Hepatic stellate cell (primary cell): ENCODE results near the gene ZNF575.
"Not testable (repeated sequence)": the region's sequence is repeated elsewhere in the genome, so short reads cannot be mapped to it uniquely, and the experiment has no call there.

Experiments used
- DNase-seq: peaks from one replicate; pipeline ENCODE4 v3.0.0; 2011; ENCODE audit warnings: low spot score

Gene ZNF575

GRCh38 chr19:43544077-43544476, 11.1 kb downstream of the ZNF575 start:
- DNase-seq, result no peak

GRCh38 chr19:43545276-43545675, 12.3 kb downstream of the ZNF575 start:
- DNase-seq, result no peak

- DNase-seq, result no peak
These were observed 13.0 kb downstream of the ZNF575 start for GRCh38 chr19:43545981-43546380.

- no peak for DNase-seq
These were observed 13.6 kb downstream of the ZNF575 start for GRCh38 chr19:43546581-43546980.

DNA sequence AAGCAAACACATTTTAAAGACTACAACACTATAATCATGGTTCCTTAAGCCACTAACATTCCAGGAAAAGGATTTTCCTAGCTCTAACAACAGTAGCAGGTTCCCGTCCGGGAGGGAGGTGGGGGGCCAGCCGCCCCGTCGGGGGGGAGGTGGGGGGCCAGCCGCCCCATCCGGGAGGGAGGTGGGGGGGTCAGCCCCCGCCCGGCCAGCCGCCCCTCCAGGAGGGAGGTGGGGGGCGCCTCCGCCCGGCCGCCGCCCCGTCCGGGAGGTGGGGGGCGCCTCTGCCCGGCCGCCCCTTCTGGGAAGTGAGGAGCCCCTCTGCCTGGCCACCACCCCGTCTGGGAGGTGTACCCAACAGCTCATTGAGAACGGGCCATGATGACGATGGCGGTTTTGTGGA, 14.9 kb downstream of the ZNF575 start:
- not testable (repeated sequence) for DNase-seq

DNA sequence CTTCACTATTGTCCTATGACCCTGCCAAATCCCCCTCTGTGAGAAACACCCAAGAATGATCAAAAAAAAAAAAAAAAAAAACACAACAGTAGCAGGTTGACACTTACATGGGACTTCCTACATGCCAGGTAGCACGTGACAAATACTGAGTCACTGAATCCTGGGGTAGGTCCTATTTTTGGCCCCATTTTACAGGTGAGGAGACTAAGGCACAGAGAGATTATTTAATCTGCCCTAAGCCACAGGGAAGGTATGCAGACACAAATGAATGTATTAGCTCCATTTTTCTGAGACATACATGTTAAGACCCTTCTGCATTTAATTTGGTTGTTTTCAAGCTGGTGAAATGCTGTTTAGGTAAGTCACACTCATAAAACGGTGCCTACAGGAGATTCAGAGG, 15.7 kb downstream of the ZNF575 start:
- no peak for DNase-seq

- no peak for DNase-seq
These were observed 18.6 kb downstream of the ZNF575 start for GRCh38 chr19:43551399-43552197.

- no peak for DNase-seq
These were observed 19.1 kb downstream of the ZNF575 start for GRCh38 chr19:43552198-43552450.

DNA sequence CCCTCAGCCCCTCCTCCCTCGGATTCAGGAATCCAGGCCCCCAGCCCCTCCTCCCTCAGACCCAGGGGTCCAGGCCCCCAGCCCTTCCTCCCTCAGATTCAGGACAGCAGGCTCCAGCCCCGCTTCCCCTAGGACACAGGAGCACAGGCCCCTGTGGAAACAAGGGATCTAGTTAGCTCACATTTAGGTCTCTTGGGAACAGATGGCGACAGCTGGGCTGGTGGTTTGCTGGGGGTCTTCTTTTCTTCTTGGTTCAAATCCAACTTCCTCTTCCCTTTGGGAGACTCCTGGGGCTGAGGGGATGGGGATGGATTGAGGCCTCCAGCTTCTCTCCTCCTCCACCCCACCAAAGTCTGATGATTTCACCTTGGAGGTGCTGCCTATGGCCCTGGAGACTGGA, 19.6 kb downstream of the ZNF575 start:
- DNase-seq, result no peak

DNA sequence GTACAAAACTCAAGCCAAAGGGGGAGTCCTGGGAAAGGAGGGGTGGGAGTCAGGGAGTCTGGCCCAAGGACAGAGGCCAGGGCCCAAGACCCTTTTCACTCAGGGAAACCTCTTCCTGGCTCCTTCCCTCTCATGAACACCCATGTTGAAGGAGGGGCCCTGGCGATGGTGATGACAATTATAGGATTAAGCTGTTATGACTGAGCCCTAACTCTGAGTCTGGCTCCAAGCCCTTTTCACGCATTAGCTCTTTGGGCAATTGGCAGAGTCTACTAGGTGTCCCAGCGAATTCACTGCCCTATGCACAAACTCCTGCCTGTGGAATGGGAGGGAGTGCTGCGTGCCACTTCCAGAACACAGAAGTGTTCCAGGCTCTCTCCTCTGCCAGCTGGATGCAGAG, 20.7 kb downstream of the ZNF575 start:
- DNase-seq, result no peak

DNA sequence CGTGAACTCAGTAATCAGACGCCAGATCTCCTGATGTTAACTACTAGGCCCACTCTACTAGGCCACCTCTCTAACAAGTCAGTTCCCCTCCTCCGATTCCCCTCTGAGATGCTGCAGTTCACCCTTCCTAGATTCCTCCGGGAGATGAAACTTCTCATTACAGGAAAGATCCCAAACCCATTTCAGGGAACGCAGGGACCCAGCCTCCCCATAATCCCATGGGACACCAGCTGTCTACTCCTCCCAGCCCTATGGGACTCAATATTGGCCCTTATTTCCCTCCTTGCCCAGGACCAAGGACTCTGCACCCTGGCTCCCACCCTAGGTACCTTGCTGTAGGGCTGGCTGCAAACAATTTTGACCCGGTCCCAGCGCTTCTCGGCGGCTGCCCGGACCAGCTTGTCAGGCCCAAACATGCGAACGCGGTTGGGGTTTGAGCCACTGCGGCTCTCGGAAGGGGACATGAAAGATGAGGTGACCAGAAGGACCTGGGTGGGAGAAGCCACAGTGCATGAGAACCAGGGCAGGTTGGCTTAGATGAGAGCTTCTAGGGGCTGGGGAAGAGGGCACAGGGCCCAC, 21.4 kb downstream of the ZNF575 start:
- DNase-seq, result no peak

DNA sequence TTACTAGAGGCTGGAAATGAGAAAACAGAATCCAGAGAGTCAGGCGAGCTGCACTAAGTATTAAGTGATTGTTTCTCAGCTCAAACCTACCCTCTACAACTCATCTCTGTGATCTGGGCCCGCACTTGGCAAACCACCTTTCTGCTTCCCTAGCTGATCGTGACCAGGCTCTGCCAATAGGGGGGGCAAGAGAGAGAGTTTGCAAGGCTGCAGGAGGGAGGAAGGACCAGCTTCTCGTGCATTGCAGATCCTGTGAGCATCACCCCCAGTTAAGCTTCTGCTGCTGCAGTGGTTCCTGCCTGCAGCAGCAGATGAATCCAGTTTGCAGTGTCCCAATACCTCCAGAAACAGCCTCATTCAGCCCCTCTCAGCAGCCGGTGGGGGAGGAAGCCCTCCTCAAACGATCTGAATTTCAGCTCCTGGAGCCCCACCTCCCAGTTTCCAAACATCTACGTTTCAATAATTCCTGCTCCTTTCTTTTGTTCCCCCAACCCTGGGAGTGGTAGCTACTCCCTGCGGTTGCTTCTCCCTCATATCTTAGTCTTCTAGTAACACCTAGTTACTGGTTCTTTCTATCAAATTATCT, 22.3 kb downstream of the ZNF575 start:
- peak; percentile 83 for DNase-seq

DNA sequence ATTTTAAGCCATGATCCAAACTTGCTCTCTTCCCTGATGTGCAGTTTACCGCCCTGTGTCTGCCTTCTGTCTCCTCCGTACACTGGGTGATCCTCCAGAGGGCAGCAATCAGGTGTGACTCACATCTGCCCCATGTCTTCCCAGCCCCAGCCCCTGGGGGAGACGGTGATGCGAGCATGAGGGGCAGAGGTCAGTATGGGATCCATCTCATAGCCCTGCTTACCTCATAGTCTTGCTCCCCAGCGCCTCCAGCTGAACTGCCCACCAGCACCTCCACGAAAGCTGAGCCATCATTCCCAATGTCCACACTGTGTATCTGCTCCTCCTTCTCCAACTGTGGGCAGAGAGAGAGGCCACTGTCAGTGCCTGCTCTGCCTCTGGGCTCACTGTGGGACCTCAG, 27.7 kb downstream of the ZNF575 start:
- DNase-seq, result peak; percentile 62

- no peak for DNase-seq
These were observed 28.4 kb downstream of the ZNF575 start for GRCh38 chr19:43561139-43561970.

GRCh38 chr19:43562226-43562697, 29.3 kb downstream of the ZNF575 start:
- DNase-seq, result no peak

DNA sequence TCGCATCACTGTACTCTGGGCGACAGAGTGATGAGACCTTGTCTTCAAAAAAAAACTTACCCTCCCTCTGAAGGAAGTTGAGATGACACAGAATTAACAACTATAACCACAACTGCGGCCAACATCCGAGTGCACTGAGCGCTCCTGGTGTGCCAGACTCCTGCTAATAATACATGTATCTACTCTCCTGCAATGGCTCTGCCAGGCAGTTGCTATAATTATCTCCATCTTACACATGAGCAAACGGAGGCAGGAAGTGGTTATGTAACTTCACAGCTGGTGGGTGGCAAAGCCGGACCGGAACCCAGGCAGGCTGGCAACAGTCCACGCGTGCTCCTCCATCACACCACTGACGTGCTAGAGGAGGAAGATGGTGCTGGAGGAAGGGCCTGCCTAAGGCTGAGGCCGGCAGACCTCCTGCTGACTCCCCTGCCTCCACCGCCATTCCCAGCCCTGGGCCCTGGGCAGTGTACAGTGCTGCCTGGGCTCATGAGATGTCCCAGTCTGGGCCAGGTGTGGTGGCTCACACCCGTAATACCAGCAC, 29.8 kb downstream of the ZNF575 start:
- DNase-seq, result peak; percentile 79

DNA sequence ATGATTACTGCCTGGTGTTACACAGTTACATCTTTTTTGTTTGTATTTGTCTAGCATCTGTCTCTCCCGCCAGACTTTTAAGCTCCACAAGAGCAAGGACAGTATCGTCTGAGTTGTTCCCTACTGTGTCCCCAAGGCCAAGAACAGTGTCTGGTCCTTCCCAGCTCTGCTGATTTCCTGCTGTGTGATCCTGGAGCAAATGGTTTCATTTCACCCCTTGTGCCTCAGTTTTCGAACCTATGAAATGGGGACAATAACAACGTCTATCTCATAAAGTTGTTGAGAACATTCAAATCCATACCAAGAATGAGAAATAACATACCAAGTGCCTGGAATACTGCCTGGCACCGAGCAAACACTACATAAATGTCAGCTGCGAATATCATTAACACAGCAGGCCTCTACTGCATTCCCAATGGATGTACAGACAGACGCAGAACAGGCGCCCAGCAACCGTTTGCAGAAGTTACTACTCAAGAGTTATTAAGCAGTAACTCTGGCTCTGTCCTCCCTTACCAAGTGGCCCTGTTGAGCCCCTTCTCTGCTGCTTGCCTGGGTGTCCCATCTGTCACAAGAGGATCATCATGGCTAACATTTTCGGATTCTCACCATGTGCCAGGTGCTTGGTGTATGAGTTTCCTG, 30.9 kb downstream of the ZNF575 start:
- no peak for DNase-seq

DNA sequence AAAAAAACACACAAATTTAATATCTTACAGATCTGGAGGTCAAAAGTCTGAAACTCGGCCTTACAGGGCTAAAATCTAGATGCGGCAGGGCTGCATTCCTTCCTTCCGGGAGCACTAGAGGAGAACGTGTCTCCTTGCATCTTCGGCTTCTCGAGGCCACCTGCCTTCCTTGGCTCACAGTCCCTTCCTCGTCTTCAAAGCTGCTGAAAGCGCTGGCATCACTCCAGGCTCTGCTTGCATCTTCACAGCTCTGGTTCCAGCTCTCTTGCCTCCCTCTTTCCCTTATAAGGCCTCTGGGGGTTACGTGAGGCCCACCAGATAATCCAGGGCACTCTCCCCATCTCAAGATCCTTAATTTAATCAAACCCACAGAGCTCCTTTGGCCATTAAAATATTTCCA, 31.8 kb downstream of the ZNF575 start:
- no peak for DNase-seq

DNA sequence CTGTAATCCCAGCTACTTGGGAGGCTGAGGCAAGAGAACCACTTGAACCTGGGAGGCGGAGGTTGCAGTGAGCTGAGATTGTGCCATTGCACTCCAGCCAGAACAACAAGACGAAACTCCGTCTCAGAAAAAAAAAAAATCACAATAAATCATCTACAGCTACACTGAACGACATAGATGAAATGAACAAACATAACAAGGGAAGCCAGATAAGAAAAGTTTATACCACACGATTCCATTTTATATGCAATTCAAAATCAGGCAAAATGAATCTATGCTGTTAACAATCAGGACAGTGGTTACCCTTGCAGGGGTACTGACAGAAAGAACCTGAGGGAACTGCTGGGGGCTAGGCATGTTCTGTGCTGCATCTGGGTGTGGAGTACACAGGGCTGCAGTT, 36.7 kb downstream of the ZNF575 start:
- no peak for DNase-seq

- no peak for DNase-seq
These were observed 37.3 kb downstream of the ZNF575 start for GRCh38 chr19:43570174-43570791.

DNA sequence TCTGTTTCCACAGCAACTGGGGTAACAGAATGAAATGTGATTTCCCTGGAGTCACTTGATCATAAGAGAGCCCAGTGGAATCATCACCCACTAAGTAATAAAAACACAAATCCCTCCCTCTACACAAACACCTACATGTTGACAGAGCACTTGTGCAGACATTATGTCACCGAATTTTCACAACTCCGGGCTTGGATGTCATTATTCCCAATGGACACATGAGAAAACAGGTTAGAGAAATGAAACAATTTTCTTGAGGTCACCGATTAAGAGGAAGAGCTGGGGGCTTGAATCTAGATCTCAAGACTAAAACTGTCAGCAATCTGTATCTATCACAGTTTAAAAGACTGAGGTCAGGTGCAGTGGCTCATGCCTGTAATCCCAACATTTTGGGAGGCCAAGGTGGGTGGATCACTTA, 39.2 kb downstream of the ZNF575 start:
- no peak for DNase-seq
